Ovary (tissue), 9 donors: ENCODE results near the gene TTLL11. TPM values are rescaled to one million over a fixed set of nuclear protein-coding genes. Genes with fewer than 3 reads are reported as not detected.

ENCODE experiments used
- DNase-seq, 5 donors: peaks; one replicate each; pipeline ENCODE4 v3.0.0-alpha.2; 2019 to 2020
- H3K27ac ChIP-seq, 2 donors: fragments of 200-600 bp; one replicate each; pipeline versions ENCODE4 v1.5.1 to v1.8.0; 2019 to 2022
- H3K27me3 ChIP-seq: fragments of 200-600 bp; one replicate; pipeline ENCODE4 v1.8.0; 2022
- H3K36me3 ChIP-seq: fragments of 200-600 bp; sonication (generic); one replicate; pipeline ENCODE4 v1.5.1; 2019
- H3K4me1 ChIP-seq: one replicate; pipeline ENCODE4 v1.8.1; 2013; ENCODE audit warnings: mild to moderate bottlenecking, moderate library complexity; ENCODE audit not compliant: insufficient read depth
- H3K4me3 ChIP-seq: fragments of 200-600 bp; sonication (generic); one replicate; pipeline ENCODE4 v1.5.1; 2017
- H3K9me3 ChIP-seq, 2 donors: fragments of 200-600 bp in 1 of 2; sonication (generic) in 1 of 2; one replicate each; pipeline versions ENCODE4 v1.5.1 to v1.8.1; 2013 to 2019; ENCODE audit warnings: mild to moderate bottlenecking in 1 of 2, moderate library complexity in 1 of 2
- CTCF ChIP-seq, 3 donors: fragments of 450-650 bp in 2 of 3; fragments of 200-600 bp in 1 of 3; IDR thresholded peaks; one replicate each; pipeline versions ENCODE4 v1.5.1 to v1.8.0; 2016 to 2022; ENCODE audit warnings: antibody characterized with exemption in 3 of 3, mild to moderate bottlenecking in 1 of 3
- EP300 ChIP-seq: sonication (generic); formaldehyde crosslinking; IDR thresholded peaks from one replicate; pipeline ENCODE4 v1.6.1; 2017; ENCODE audit warnings: antibody characterized with exemption
- POLR2A ChIP-seq: fragments of 450-650 bp; IDR thresholded peaks from one replicate; pipeline ENCODE4 v1.6.1; 2017; ENCODE audit warnings: antibody characterized with exemption, mild to moderate bottlenecking, moderate library complexity
- WGBS, 3 donors: extraction: QIAGEN DNeasy Blood & Tissue Kit in 1 of 3; methylation state at CpG; one replicate each; pipeline versions ENCODE4 v1.1.5 to v1.1.7; 2013 to 2017; 5-methylcytosine and 5-hydroxymethylcytosine counted together
- intact Hi-C, 4 donors: fragments of 100-400 bp; cut with DNase I; formaldehyde crosslinking; loops; one replicate each; pipeline versions ENCODE4 v1.11.0 to v1.15.1; 2022 to 2023
- polyA plus RNA-seq, 2 donors: library from polyadenylated mRNA; stranded (reverse); fragments of 200-250 nt in 1 of 2; fragments of 350-450 nt in 1 of 2; fragmentation: Illumina TruSeq in 1 of 2; extraction: RNeasy Lipid Tissue Mini Kit (QIAGEN cat#74804) in 1 of 2; gene quantifications; one replicate each; pipeline ENCODE4 v1.2.3, GENCODE V29; 2013 to 2014
- total RNA-seq, 7 donors: library from RNA; depleted of rRNA in 2 of 7; stranded (reverse); fragments of >200 nt in 2 of 7; fragmentation: NEBNext Ultra II Directional in 3 of 7; extraction: Animal tissue kit (Norgen Biotek cat#: 25700) in 3 of 7; gene quantifications; one replicate each; pipeline versions ENCODE4 v1.1.0 to v1.2.4, GENCODE V29; 2016 to 2023
- donor health status: DM: no; HTN: no; CAD: no; lungs with moderate emphysema.
- donor health status: DM: no; HTN: no; CAD: no.
- donor health status: Bipolar disorder and iron deficiency.
- donor health status: DM: yes; HTN: yes; CAD: no.
- donor health status: DM: no; HTN: no; CAD: no.
- donor health status: DM: yes; HTN: yes; CAD: no.

The TTLL11 gene
- total and polyA plus RNA-seq, 9 donors: 6.1 to 13.5 (median 9.2) TPM

- intact Hi-C loops: loop anchor here in 3 of 4 donors (5.0 to 10.0 kb wide), 5 partner anchors 226 to 678 kb away; partner anchors contain the start of gene OR1K1 (in 1 of the 3)
- no peaks in the 10 kb centered on the region for H3K9me3 ChIP-seq
- no peak for TF ChIP-seq POLR2A
- TF ChIP-seq CTCF (IDR thresholded peaks at IDR 0.05): no peak
- TF ChIP-seq EP300: no peak
- WGBS, 3 donors: 6 to 8% (median 7%) methylated on average over 64 of the region's 64 CpGs
- H3K36me3 ChIP-seq: no peaks in the 10 kb centered on the region
- no peaks in the 10 kb centered on the region for H3K4me1 ChIP-seq
- H3K27ac ChIP-seq: no peak overlapping the region
- H3K27me3 ChIP-seq: no peaks in the 10 kb centered on the region
- no peak overlapping the region for H3K4me3 ChIP-seq
- no peak for DNase-seq
Measured at GRCh38 chr9:122126331-122127261, 33.5 kb upstream of the TTLL11 start.

- intact Hi-C loops: loop anchor here in 3 of 4 donors (2.0 to 10.0 kb wide), 6 partner anchors 225 to 679 kb away; partner anchors contain the start of gene OR1K1 (in 1 of the 3)
- DNase-seq: no peak
- no peak overlapping the region for H3K4me3 ChIP-seq
- no peaks in the 10 kb centered on the region for H3K36me3 ChIP-seq
- TF ChIP-seq POLR2A (no peak), EP300 (no peak), CTCF (IDR thresholded peaks at IDR 0.05) (no peak)
- no peaks in the 10 kb centered on the region for H3K27me3 ChIP-seq
- no peak overlapping the region for H3K27ac ChIP-seq
- H3K9me3 ChIP-seq: no peaks in the 10 kb centered on the region
- H3K4me1 ChIP-seq: no peaks in the 10 kb centered on the region
- 26 to 38% (median 31%) methylated on average over 21 of the region's 21 CpGs for WGBS, 3 donors
Measured at GRCh38 chr9:122125509-122126330, 32.6 kb upstream of the TTLL11 start.

GRCh38 chr9:122125158-122125508 lies 32.0 kb upstream of the TTLL11 start:
- DNase-seq: peak; percentile 67 to 88 (median 80)
- Histone ChIP-seq H3K27ac (no peak overlapping the region), H3K4me1 (no peaks in the 10 kb centered on the region), H3K27me3 (no peaks in the 10 kb centered on the region), H3K9me3 (no peaks in the 10 kb centered on the region), H3K36me3 (no peaks in the 10 kb centered on the region), H3K4me3 (no peak overlapping the region)
- intact Hi-C loops: loop anchor here in 3 of 4 donors (2.0 to 10.0 kb wide), 6 partner anchors 226 to 680 kb away; partner anchors contain the start of gene OR1K1 (in 1 of the 3)
- TF ChIP-seq POLR2A (no peak), CTCF (IDR thresholded peaks at IDR 0.05) (peak; percentile 73 to 84 (median 82))
- WGBS, 3 donors: 0 to 1% (median 0%) methylated on average over 8 of the region's 8 CpGs

GRCh38 chr9:122124528-122124927 lies 31.4 kb upstream of the TTLL11 start:
- intact Hi-C loops: loop anchor here in 3 of 4 donors (2.0 to 10.0 kb wide), 4 partner anchors 226 to 680 kb away; partner anchors contain the start of gene OR1K1 (in 1 of the 3)
- WGBS, 3 donors: 67 to 71% (median 67%) methylated on average over 7 of the region's 7 CpGs
- DNase-seq: no peak
- no peaks in the 10 kb centered on the region for H3K36me3 ChIP-seq
- H3K4me3 ChIP-seq: no peak overlapping the region
- TF ChIP-seq POLR2A (no peak), CTCF (IDR thresholded peaks at IDR 0.05) (no peak), EP300 (no peak)
- H3K9me3 ChIP-seq: no peaks in the 10 kb centered on the region
- H3K4me1 ChIP-seq: no peaks in the 10 kb centered on the region
- no peaks in the 10 kb centered on the region for H3K27me3 ChIP-seq
- H3K27ac ChIP-seq: no peak overlapping the region
